C4-2B (cell line): ENCODE results near the gene TMEM240.

Experiments used
- H3K27ac ChIP-seq: fragments of 450-650 bp; 2 replicates; pipeline ENCODE4 v1.5.1; 2017
- ZFX ChIP-seq: fragments of 450-650 bp; IDR thresholded peaks from 2 replicates; pipeline ENCODE4 v1.6.1; 2017
- TF ChIP-seq, protein P1 (sequence below): fragments of 450-650 bp; conservative IDR thresholded peaks from 2 replicates; pipeline ENCODE4 v1.5.1; 2017; ENCODE audit warnings: mild to moderate bottlenecking

The TMEM240 gene

DNA sequence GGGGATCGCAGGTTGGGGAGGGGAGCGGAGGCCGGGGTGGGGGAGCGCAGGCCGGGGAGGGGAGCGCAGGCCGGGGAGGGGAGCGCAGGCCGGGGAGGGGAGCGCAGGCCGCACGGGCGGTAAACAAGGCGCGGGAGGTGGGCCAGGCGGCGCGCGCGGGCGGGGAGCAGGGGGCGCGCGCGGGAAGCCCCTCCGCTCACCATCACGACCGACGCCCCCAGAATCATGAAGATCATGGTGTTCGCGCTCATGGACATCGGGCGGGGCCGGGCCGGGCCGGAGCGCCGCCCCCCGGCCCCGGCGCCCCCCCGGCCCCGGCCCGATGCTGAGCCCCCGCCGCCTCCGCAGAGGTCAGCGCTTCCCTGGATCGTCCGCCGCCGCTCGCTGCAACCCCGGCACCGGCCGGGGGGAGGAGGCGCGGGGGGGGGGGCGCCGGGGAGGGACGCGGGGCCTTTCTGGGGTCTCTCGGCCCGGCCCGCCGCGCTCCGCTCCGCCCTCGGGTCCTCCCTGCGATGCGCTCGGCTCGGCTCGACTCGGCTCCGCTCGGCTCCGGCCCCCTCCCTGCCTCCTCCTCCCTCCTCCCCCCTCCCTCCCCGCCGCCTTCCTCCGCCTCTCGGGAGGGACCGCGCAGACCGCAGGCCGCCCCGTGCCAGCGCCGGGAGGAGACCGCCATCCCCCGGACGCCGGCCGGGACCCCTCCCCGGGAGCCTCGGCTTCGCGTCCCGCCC, at the start of gene TMEM240:
Gene TMEM240, minus strand, starts transcription at position 535 of the 728 bp plus-strand sequence. Its CDS starts 278 bp downstream, at position 257.
- no peak within 1 kb of the TSS for H3K27ac ChIP-seq
- no peak for TF ChIP-seq ZFX
- TF ChIP-seq, protein P1, sequence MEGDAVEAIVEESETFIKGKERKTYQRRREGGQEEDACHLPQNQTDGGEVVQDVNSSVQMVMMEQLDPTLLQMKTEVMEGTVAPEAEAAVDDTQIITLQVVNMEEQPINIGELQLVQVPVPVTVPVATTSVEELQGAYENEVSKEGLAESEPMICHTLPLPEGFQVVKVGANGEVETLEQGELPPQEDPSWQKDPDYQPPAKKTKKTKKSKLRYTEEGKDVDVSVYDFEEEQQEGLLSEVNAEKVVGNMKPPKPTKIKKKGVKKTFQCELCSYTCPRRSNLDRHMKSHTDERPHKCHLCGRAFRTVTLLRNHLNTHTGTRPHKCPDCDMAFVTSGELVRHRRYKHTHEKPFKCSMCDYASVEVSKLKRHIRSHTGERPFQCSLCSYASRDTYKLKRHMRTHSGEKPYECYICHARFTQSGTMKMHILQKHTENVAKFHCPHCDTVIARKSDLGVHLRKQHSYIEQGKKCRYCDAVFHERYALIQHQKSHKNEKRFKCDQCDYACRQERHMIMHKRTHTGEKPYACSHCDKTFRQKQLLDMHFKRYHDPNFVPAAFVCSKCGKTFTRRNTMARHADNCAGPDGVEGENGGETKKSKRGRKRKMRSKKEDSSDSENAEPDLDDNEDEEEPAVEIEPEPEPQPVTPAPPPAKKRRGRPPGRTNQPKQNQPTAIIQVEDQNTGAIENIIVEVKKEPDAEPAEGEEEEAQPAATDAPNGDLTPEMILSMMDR: no peak

DNA sequence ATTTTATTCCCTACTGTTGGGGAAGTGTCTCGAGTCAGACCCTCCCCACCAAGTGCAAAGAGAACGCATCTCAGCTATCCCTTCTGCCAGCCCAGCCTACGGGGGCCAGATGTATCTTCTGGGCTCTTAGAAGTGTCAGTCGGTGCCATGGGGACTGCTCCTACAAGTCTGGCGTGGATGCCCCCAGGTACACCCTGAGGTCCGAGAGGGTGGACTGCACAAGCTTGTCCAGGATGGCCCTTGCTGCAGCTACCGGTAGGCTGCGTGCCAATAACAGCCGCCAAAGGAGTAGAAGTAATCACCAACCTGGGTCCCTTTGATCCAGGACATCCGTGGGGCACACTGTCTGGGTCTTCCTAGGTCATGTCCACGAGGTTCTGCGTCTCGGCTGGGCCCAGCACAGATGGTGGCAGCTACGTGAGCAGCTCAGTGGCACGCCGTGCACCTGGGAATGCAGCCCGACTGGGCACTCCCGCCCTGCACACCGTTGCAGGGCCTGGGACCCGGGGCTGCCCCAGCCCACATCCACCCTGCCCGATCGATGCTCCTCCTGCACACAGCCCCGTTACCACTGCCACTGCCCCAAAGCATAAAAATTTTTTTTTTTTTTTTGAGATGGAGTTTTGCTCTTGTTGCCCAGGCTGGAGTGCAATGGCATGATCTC, 43.1 kb upstream of the TMEM240 start:
- TF ChIP-seq ZFX: no peak
- TF ChIP-seq, protein P1: no peak
- no peak overlapping the region for H3K27ac ChIP-seq

DNA sequence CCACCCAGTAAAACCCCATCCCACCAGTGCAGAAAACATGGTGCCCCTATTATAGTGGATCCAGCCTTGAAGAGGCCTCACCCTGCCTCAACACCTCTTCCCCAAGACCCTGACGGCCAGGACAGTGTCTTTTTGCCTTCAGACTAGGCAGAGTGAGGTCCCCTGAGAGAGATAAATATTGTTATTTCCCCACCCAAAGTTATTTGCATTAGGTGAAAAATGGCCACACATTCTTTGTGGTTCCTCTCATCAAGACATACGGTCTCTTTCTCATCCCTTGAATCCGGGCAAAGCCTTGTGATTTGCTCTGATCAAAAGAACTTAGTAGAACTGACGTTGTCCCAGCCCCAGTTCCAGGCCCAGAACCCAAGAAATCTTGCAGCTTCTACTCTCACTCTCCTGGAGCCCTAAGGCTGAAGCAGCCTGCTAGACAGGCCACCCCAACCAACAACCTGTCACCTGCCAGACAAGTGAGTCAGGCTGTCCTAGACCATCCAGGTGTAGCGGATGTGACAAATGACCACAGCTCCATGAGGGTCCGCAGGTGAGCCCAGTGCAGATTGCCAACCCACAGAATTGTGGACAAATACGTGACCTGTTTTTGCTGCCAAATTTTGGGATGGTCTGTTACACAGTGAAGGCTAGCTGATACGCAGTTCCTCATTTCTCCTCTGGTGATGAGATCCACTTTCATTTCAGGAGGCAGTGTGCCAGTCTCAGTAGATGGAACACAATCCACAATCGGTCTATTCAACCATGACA, 42.3 kb upstream of the TMEM240 start:
- no peak overlapping the region for H3K27ac ChIP-seq
- TF ChIP-seq, protein P1: no peak
- TF ChIP-seq ZFX: no peak

DNA sequence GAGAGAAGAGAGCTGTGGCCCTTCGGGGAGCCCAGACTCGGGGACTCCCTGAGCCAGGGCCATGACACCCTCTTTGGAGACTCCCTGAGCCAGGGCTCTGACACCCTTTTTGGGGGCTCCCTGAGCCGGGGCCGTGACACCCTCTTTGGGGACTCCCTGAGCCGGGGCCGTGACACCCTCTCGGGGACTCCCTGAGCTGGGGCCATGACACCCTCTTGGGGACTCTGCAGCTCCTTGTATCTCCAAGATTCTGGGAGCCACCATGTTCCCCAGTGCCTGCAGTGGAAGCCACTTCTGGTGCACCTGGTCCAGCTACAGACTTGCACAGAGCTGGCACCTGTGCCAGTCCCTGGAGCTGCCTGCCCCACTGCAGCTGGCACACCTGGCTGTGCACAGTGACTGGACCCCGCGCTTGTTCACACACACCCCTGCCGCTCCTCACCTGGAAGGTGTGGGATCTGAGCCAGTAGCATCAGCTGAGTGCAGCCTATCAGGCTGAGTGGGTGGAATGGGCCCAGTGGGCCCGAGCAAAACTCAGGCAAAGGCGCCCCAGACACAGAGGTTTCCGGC, 38.0 kb upstream of the TMEM240 start:
- TF ChIP-seq ZFX: no peak
- TF ChIP-seq, protein P1: no peak
- H3K27ac ChIP-seq: no peak overlapping the region

- no peak overlapping the region for H3K27ac ChIP-seq
- TF ChIP-seq ZFX: no peak
- TF ChIP-seq, protein P1: no peak
Measured at GRCh38 chr1:1577367-1578011, 37.1 kb upstream of the TMEM240 start.

DNA sequence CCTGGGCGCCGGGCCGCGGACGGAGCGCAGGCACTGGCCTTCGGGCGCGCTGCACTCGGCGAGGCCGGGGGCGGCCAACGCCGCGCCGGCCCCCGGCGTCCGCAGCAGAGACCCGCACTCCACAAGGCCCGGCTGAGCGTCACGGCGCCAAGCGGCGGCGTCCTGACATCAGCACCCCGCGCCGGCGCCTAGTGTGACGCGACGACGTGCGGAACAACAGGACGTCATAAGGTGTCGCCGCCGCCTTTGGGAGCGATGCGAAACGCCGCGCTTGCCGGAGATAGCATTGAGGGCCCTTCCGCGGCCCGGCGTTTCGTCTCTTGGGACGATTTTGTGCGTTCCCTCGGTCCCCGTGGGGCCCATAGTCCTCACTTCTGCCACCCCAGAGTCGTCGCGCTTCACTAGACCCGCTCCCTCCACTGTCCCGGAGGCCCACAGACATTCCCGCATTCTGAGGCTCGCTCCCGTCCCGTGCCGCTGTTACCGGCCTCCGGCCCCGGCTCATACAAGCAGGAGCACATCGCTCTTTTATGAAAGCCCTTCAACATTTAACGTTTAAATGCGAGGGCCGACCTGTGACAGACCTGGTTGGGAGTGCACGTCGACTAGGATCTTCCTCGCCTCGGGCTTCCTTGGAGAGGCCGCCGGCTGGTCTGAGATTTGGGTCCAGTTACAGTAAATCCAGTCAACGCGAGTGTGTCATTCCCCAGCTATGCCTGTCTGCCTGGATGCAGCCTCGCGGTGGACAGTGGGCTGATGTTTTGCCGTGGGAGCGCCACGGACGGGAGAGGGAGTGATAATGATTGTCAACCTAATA, 34.5 kb upstream of the TMEM240 start, which contains the start of gene SSU72:
Gene SSU72, minus strand, starts transcription at position 143 of the 817 bp plus-strand sequence. CDS start 306 bp downstream, outside the sequence.
- peak within 1 kb of the TSS; percentile 99 for H3K27ac ChIP-seq
- TF ChIP-seq, protein P1: no peak
- peak; percentile 93 for TF ChIP-seq ZFX
